ENCODE data around the gene CLMP.

CLMP gene

GRCh38 chr11:123188508-123189165 is 6.4 kb downstream of the CLMP start:
- DNase-seq (ENCODE audit: low read depth) = peak; percentile 78

GRCh38 chr11:123187665-123188507 is 7.2 kb downstream of the CLMP start:
- no peak for DNase-seq (ENCODE audit: low read depth)

- no peak for DNase-seq (ENCODE audit: low read depth)
These were observed 7.8 kb downstream of the CLMP start for GRCh38 chr11:123187248-123187647.

GRCh38 chr11:123186286-123186685 is 8.8 kb downstream of the CLMP start:
- no peak for DNase-seq (ENCODE audit: low read depth)

- no peak for DNase-seq (ENCODE audit: low read depth)
These were observed 9.7 kb downstream of the CLMP start for GRCh38 chr11:123185326-123185725.

GRCh38 chr11:123184531-123184930 is 10.5 kb downstream of the CLMP start:
- DNase-seq (ENCODE audit: low read depth) = no peak

GRCh38 chr11:123183391-123184099 is 11.5 kb downstream of the CLMP start:
- no peak for DNase-seq (ENCODE audit: low read depth)

- DNase-seq (ENCODE audit: low read depth) = no peak
These were observed 13.1 kb downstream of the CLMP start for GRCh38 chr11:123181767-123182500.

GRCh38 chr11:123181075-123181474 is 14.0 kb downstream of the CLMP start:
- no peak for DNase-seq (ENCODE audit: low read depth)

- no peak for DNase-seq (ENCODE audit: low read depth)
These were observed 14.5 kb downstream of the CLMP start for GRCh38 chr11:123180574-123180973.

- DNase-seq (ENCODE audit: low read depth) = no peak
These were observed 14.9 kb downstream of the CLMP start for GRCh38 chr11:123180166-123180565.

GRCh38 chr11:123179586-123179985 is 15.5 kb downstream of the CLMP start:
- no peak for DNase-seq (ENCODE audit: low read depth)

- no peak for DNase-seq (ENCODE audit: low read depth)
These were observed 16.9 kb downstream of the CLMP start for GRCh38 chr11:123178186-123178585.

GRCh38 chr11:123176785-123177184 is 18.3 kb downstream of the CLMP start:
- no peak for DNase-seq (ENCODE audit: low read depth)

- peak; percentile 95 for DNase-seq (ENCODE audit: low read depth)
These were observed 20.6 kb downstream of the CLMP start for GRCh38 chr11:123174196-123175183.

- DNase-seq (ENCODE audit: low read depth) = no peak
These were observed 21.2 kb downstream of the CLMP start for GRCh38 chr11:123173856-123174186.

GRCh38 chr11:123173040-123173855 is 21.8 kb downstream of the CLMP start:
- peak; percentile 92 for DNase-seq (ENCODE audit: low read depth)

- no peak for DNase-seq (ENCODE audit: low read depth)
These were observed 24.1 kb downstream of the CLMP start for GRCh38 chr11:123170929-123171328.

- no peak for DNase-seq (ENCODE audit: low read depth)
These were observed 25.2 kb downstream of the CLMP start for GRCh38 chr11:123169821-123170220.

GRCh38 chr11:123168955-123169484 is 26.0 kb downstream of the CLMP start:
- DNase-seq (ENCODE audit: low read depth) = no peak

Measured in stromal cell of bone marrow (primary cell).